IPS DF 6.9 (cell line): ENCODE results near the gene HNRNPUL1.

Experiments used
- DNase-seq: peaks from one replicate; pipeline ENCODE4 v3.0.0-alpha.2; 2013; ENCODE audit warnings: low read depth, low spot score
- H3K27ac ChIP-seq: one replicate; pipeline ENCODE4 v1.5.1; 2013; ENCODE audit warnings: low read length, control low read depth
- H3K27me3 ChIP-seq: 2 replicates; pipeline ENCODE4 v1.6.1; 2013; ENCODE audit warnings: mild to moderate bottlenecking, low read length; ENCODE audit not compliant: control insufficient read depth, insufficient read depth
- H3K36me3 ChIP-seq: 2 replicates; pipeline ENCODE4 v1.6.1; 2013; ENCODE audit warnings: low read length; ENCODE audit not compliant: control insufficient read depth, insufficient read depth
- H3K4me1 ChIP-seq: 2 replicates; pipeline ENCODE4 v1.6.1; 2013; ENCODE audit warnings: low read length; ENCODE audit not compliant: control insufficient read depth, insufficient read depth
- H3K4me3 ChIP-seq: 2 replicates; pipeline ENCODE4 v1.5.1; 2013; ENCODE audit warnings: mild to moderate bottlenecking, low read length
- H3K9me3 ChIP-seq: 2 replicates; pipeline ENCODE4 v1.6.1; 2013; ENCODE audit warnings: low read length, inconsistent platforms; ENCODE audit not compliant: control insufficient read depth, insufficient read depth
- WGBS: extraction: QIAGEN DNeasy Blood & Tissue Kit; methylation state at CpG from one replicate; pipeline ENCODE4 v1.1.7; 2013; ENCODE audit warnings: mixed read lengths, missing lambda C conversion rate; ENCODE audit not compliant: insufficient read length, insufficient coverage; 5-methylcytosine and 5-hydroxymethylcytosine counted together

The HNRNPUL1 gene

GRCh38 chr19:41308450-41309179 lies 44.4 kb downstream of the HNRNPUL1 start:
- no peaks in the 10 kb centered on the region; the same call in 1 of the 2 replicates for H3K27me3 ChIP-seq
- H3K27ac ChIP-seq, result no peak overlapping the region
- no peaks in the 10 kb centered on the region for H3K9me3 ChIP-seq
- peaks cover 27% of the 10 kb centered on the region for H3K36me3 ChIP-seq
- H3K4me3 ChIP-seq, result no peak overlapping the region
- 0 out of 2 replicates have a peak, but pooled peaks cover 3% of the 10 kb centered on the region for H3K4me1 ChIP-seq
- DNase-seq, result peak; percentile 94
- no CpG with 5 or more reads among the region's 8 CpGs for WGBS

GRCh38 chr19:41309180-41310032 lies 45.2 kb downstream of the HNRNPUL1 start:
- no peak for DNase-seq

GRCh38 chr19:41310033-41310831 lies 46.1 kb downstream of the HNRNPUL1 start, which contains the start of gene CCDC97:
CCDC97 (plus strand) TSS chr19:41310172; CDS start chr19:41310311, 139 bp downstream.
- no peaks in the 10 kb centered on the region for H3K9me3 ChIP-seq
- no CpG with 5 or more reads among the region's 47 CpGs for WGBS

More at GRCh38 chr19:41309180-41310032, 45.2 kb downstream of the HNRNPUL1 start:
- peaks cover 19% of the 10 kb centered on the region for H3K36me3 ChIP-seq
- peak overlapping the region; percentile 83; the same call in 1 of the 2 replicates for H3K4me3 ChIP-seq
- H3K27ac ChIP-seq, result no peak overlapping the region
- H3K4me1 ChIP-seq, result 0 out of 2 replicates have a peak, but pooled peaks cover 3% of the 10 kb centered on the region
- no CpG with 5 or more reads among the region's 26 CpGs for WGBS
- H3K9me3 ChIP-seq, result no peaks in the 10 kb centered on the region
- H3K27me3 ChIP-seq, result no peaks in the 10 kb centered on the region; the same call in 1 of the 2 replicates

GRCh38 chr19:41311072-41311471 lies 46.9 kb downstream of the HNRNPUL1 start:
- Histone ChIP-seq H3K27me3 (no peaks in the 10 kb centered on the region; the same call in 1 of the 2 replicates), H3K4me1 (0 out of 2 replicates have a peak, but pooled peaks cover 3% of the 10 kb centered on the region), H3K9me3 (no peaks in the 10 kb centered on the region), H3K27ac (no peak overlapping the region), H3K4me3 (no peak overlapping the region), H3K36me3 (peaks cover 5% of the 10 kb centered on the region)
- DNase-seq, result no peak
- WGBS, result no CpG with 5 or more reads among the region's 5 CpGs

More at GRCh38 chr19:41310033-41310831, 46.1 kb downstream of the HNRNPUL1 start, which contains the start of gene CCDC97:
- H3K4me1 ChIP-seq, result 0 out of 2 replicates have a peak, but pooled peaks cover 3% of the 10 kb centered on the region
- H3K27ac ChIP-seq, result no peak within 1 kb of the TSS
- peak within 1 kb of the TSS; percentile 83; the same call in 1 of the 2 replicates for H3K4me3 ChIP-seq
- DNase-seq, result no peak
- H3K36me3 ChIP-seq, result peaks cover 13% of the 10 kb centered on the region
- no peaks in the 10 kb centered on the region; the same call in 1 of the 2 replicates for H3K27me3 ChIP-seq

- Histone ChIP-seq H3K36me3 (peaks cover 5% of the 10 kb centered on the region), H3K9me3 (no peaks in the 10 kb centered on the region), H3K27ac (no peak overlapping the region), H3K4me3 (no peak overlapping the region), H3K4me1 (0 out of 2 replicates have a peak, but pooled peaks cover 3% of the 10 kb centered on the region), H3K27me3 (no peaks in the 10 kb centered on the region; the same call in 1 of the 2 replicates)
- WGBS, result no CpG with 5 or more reads among the region's 8 CpGs
- no peak for DNase-seq
Observed at GRCh38 chr19:41311613-41312012, 47.4 kb downstream of the HNRNPUL1 start.

GRCh38 chr19:41316306-41316920 lies 52.2 kb downstream of the HNRNPUL1 start:
- Histone ChIP-seq H3K9me3 (no peaks in the 10 kb centered on the region), H3K4me1 (no peaks in the 10 kb centered on the region), H3K4me3 (no peak overlapping the region), H3K27ac (no peak overlapping the region), H3K36me3 (peaks cover 15% of the 10 kb centered on the region), H3K27me3 (no peaks in the 10 kb centered on the region)
- no peak for DNase-seq
- no CpG with 5 or more reads among the region's 24 CpGs for WGBS

- Histone ChIP-seq H3K36me3 (peaks cover 15% of the 10 kb centered on the region), H3K27me3 (no peaks in the 10 kb centered on the region), H3K4me1 (peaks cover 4% of the 10 kb centered on the region; the same call in 1 of the 2 replicates), H3K4me3 (no peak overlapping the region), H3K9me3 (no peaks in the 10 kb centered on the region), H3K27ac (no peak overlapping the region)
- no CpG with 5 or more reads among the region's 19 CpGs for WGBS
- no peak for DNase-seq
Observed at GRCh38 chr19:41318696-41319499, 54.7 kb downstream of the HNRNPUL1 start.

GRCh38 chr19:41319500-41320184 lies 55.5 kb downstream of the HNRNPUL1 start:
- Histone ChIP-seq H3K36me3 (peaks cover 15% of the 10 kb centered on the region), H3K9me3 (no peaks in the 10 kb centered on the region), H3K4me1 (peaks cover 8% of the 10 kb centered on the region), H3K27me3 (no peaks in the 10 kb centered on the region), H3K27ac (no peak overlapping the region), H3K4me3 (no peak overlapping the region)
- WGBS, result no CpG with 5 or more reads among the region's 20 CpGs
- DNase-seq, result no peak

GRCh38 chr19:41320185-41320518 lies 56.0 kb downstream of the HNRNPUL1 start:
- no peaks in the 10 kb centered on the region for H3K9me3 ChIP-seq
- no peak overlapping the region for H3K4me3 ChIP-seq
- no peak for DNase-seq
- peaks cover 15% of the 10 kb centered on the region for H3K36me3 ChIP-seq
- no CpG with 5 or more reads among the region's 11 CpGs for WGBS
- H3K27me3 ChIP-seq, result no peaks in the 10 kb centered on the region
- H3K27ac ChIP-seq, result no peak overlapping the region
- H3K4me1 ChIP-seq, result peaks cover 8% of the 10 kb centered on the region
